SU-DHL-6 (cell line): ENCODE results near the gene ME3.

Source experiments
- EZH2phosphoT487 ChIP-seq: fragments of 200-600 bp; sonication (generic), shearing (Covaris generic); conservative IDR thresholded peaks from 2 replicates; pipeline ENCODE4 v1.6.1; 2018; ENCODE audit warnings: mild to moderate bottlenecking, antibody characterized with exemption, low read length, moderate library complexity, mixed read lengths
- TF ChIP-seq, protein P1 (sequence below): fragments of 200-600 bp; sonication (generic); IDR thresholded peaks from one replicate; pipeline ENCODE4 v1.5.1; 2017; ENCODE audit warnings: antibody characterized with exemption, mild to moderate bottlenecking, low read length, moderate library complexity; ENCODE audit not compliant: insufficient read depth, poor library complexity, severe bottlenecking

DNA sequence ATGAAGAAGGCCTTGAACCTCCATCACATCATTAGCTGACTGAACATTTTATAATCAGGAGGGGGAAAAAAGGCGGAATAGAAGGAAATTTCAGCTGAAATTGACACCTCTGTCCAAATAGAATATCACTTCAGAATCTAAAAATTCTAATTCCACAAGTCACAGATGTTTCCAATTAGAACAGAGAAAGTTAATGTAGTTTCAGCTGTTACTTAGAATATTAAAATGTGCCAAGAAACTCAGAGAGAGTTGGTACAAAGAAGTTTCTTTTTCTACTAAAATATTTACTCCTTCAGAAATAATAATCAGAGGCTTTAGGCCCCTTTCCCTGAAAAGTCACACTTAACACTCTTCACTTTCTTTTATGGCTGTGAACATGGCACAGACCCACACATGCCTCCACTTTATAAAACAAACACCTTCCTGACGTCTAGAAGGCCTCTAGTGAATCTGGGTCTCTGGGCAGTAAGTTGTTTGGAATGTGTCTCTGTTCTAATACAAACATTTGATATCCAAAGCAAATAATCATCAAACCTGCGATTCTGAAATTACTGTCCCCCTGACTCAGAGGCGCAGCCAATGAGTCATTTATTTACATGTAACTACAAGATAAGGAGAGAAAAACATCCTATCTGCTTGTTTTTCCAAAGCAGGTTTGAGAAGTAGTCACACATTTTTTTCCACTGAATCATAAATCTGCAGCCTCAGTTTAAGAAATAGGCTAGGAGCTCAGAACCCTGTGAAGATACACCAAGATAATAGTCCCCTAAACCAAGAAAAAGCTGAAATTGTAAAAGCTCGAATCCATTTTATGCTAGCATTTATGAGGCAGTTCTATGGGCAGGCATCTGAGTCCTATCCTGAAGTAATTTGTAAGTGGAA, 148.4 kb downstream of the ME3 start:
- TF ChIP-seq, protein P1, sequence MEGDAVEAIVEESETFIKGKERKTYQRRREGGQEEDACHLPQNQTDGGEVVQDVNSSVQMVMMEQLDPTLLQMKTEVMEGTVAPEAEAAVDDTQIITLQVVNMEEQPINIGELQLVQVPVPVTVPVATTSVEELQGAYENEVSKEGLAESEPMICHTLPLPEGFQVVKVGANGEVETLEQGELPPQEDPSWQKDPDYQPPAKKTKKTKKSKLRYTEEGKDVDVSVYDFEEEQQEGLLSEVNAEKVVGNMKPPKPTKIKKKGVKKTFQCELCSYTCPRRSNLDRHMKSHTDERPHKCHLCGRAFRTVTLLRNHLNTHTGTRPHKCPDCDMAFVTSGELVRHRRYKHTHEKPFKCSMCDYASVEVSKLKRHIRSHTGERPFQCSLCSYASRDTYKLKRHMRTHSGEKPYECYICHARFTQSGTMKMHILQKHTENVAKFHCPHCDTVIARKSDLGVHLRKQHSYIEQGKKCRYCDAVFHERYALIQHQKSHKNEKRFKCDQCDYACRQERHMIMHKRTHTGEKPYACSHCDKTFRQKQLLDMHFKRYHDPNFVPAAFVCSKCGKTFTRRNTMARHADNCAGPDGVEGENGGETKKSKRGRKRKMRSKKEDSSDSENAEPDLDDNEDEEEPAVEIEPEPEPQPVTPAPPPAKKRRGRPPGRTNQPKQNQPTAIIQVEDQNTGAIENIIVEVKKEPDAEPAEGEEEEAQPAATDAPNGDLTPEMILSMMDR, result no peak
- no peak for TF ChIP-seq EZH2phosphoT487
